H1 (cell line): ENCODE results near the gene GUCY1A1. TPM values are rescaled to one million over a fixed set of nuclear protein-coding genes. Genes with fewer than 3 reads are reported as not detected.

Experiments used
- CTCF ChIA-PET: fragments of 300-600 bp; sonication (Branson Sonifier 250); formaldehyde crosslinking; loops from one replicate; lab custom pipeline; 2021; ENCODE audit not compliant: partially characterized antibody; lab: Charles Lee
- POLR2A ChIA-PET: fragments of 300-600 bp; sonication (Branson Sonifier 250); formaldehyde crosslinking; loops from one replicate; lab custom pipeline; 2021; ENCODE audit warnings: inconsistent platforms; ENCODE audit not compliant: partially characterized antibody; lab: Charles Lee
- DNase-seq, 2 experiments: peaks; one replicate each; pipeline versions ENCODE4 v3.0.0 to v3.0.0-alpha.2; 2010 to 2022; ENCODE audit warnings: low spot score in 2 of 2, low read depth in 1 of 2, mixed read lengths in 1 of 2
- FAIRE-seq: peaks from 2 replicates; lab custom pipeline; 2011; peaks lifted over from hg19 to GRCh38; lab: Jason Lieb, UNC
- H2AFZ ChIP-seq: 2 replicates; pipeline ENCODE4 v1.8.1; 2012; ENCODE audit warnings: low read length, inconsistent platforms
- H2AK5ac ChIP-seq: 2 replicates; pipeline ENCODE4 v1.6.1; 2013; ENCODE audit warnings: low read depth, low read length
- H2BK120ac ChIP-seq: replicated peaks from 2 replicates; pipeline ENCODE3; 2013; ENCODE audit warnings: low read depth, low read length, inconsistent platforms
- H2BK12ac ChIP-seq: 2 replicates; pipeline ENCODE4 v1.6.1; 2013; ENCODE audit warnings: low read depth, low read length
- H2BK15ac ChIP-seq: 2 replicates; pipeline ENCODE4 v1.6.1; 2013; ENCODE audit warnings: low read length
- H2BK20ac ChIP-seq: 2 replicates; pipeline ENCODE4 v1.6.1; 2013; ENCODE audit warnings: low read length
- H2BK5ac ChIP-seq: 2 replicates; pipeline ENCODE4 v1.6.1; 2013; ENCODE audit warnings: low read depth, low read length
- H3K14ac ChIP-seq: 2 replicates; pipeline ENCODE4 v1.6.1; 2013; ENCODE audit warnings: inconsistent platforms; ENCODE audit not compliant: insufficient read length
- H3K18ac ChIP-seq: 2 replicates; pipeline ENCODE4 v1.6.1; 2013; ENCODE audit warnings: low read length; ENCODE audit errors: extremely low read depth
- H3K23ac ChIP-seq: 2 replicates; pipeline ENCODE4 v1.6.1; 2013; ENCODE audit warnings: inconsistent platforms; ENCODE audit not compliant: insufficient read length
- H3K23me2 ChIP-seq: 2 replicates; pipeline ENCODE4 v1.6.1; 2013; ENCODE audit warnings: low read depth, low read length
- H3K27ac ChIP-seq: 2 replicates; pipeline ENCODE4 v1.6.1; 2011; ENCODE audit warnings: low read depth, low read length, inconsistent platforms
- H3K27me3 ChIP-seq, 4 experiments: replicated peaks in 1 of 4; 1 replicate in 1 of 4; 2 replicates in 3 of 4; pipeline versions ENCODE4 v1.6.1 to v1.8.1; 2011 to 2013; ENCODE audit warnings: low read length in 3 of 4, mild to moderate bottlenecking in 3 of 4, inconsistent platforms in 2 of 4, mixed read lengths in 2 of 4, moderate library complexity in 1 of 4; ENCODE audit not compliant: control insufficient read depth in 3 of 4, insufficient read depth in 3 of 4; ENCODE audit errors: extremely low read depth in 1 of 4
- H3K36me3 ChIP-seq, 4 experiments: 2 replicates each; pipeline versions ENCODE4 v1.6.1 to v1.8.1; 2011 to 2013; ENCODE audit warnings: mild to moderate bottlenecking in 4 of 4, low read length in 3 of 4, moderate library complexity in 2 of 4, control low read depth in 1 of 4, inconsistent platforms in 1 of 4; ENCODE audit not compliant: insufficient read depth in 4 of 4, control insufficient read depth in 2 of 4
- H3K4ac ChIP-seq: replicated peaks from 2 replicates; pipeline ENCODE3; 2013; ENCODE audit warnings: low read length, low read depth, mixed read lengths, inconsistent platforms; ENCODE audit not compliant: insufficient read length
- H3K4me1 ChIP-seq, 4 experiments: replicated peaks in 1 of 4; 1 replicate in 1 of 4; 2 replicates in 3 of 4; pipeline versions ENCODE4 v1.6.1 to v1.8.1; 2011 to 2013; ENCODE audit warnings: low read length in 3 of 4, inconsistent platforms in 2 of 4, mixed read lengths in 1 of 4; ENCODE audit not compliant: insufficient read depth in 4 of 4, control insufficient read depth in 3 of 4
- H3K4me2 ChIP-seq, 2 experiments: 2 replicates each; pipeline versions ENCODE4 v1.6.1 to v1.8.1; 2011 to 2013; ENCODE audit warnings: low read depth in 2 of 2, low read length in 2 of 2, control low read depth in 1 of 2, inconsistent platforms in 1 of 2, mild to moderate bottlenecking in 1 of 2; ENCODE audit not compliant: insufficient read depth in 1 of 2
- H3K4me3 ChIP-seq, 4 experiments: fragments of 200-600, 300-600 bp in 1 of 4; sonication (generic), shearing (Covaris generic), sonication (Bioruptor Twin) in 1 of 4; 2 replicates each; pipeline versions ENCODE4 v1.5.1 to v1.8.1; 2011 to 2016; ENCODE audit warnings: low read length in 4 of 4, low read depth in 3 of 4, control low read depth in 2 of 4, inconsistent platforms in 2 of 4, mild to moderate bottlenecking in 2 of 4, mixed read lengths in 1 of 4, moderate library complexity in 1 of 4; ENCODE audit not compliant: insufficient read depth in 2 of 4; ENCODE audit errors: extremely low read depth in 1 of 4
- H3K56ac ChIP-seq: replicated peaks from 2 replicates; pipeline ENCODE3; 2013; ENCODE audit warnings: low read depth, mild to moderate bottlenecking, mixed read lengths, low read length, inconsistent platforms; ENCODE audit not compliant: insufficient read length
- H3K79me1 ChIP-seq: 2 replicates; pipeline ENCODE4 v1.6.1; 2013; ENCODE audit warnings: low read depth, low read length, control low read depth
- H3K79me2 ChIP-seq, 2 experiments: 2 replicates each; pipeline versions ENCODE4 v1.6.1 to v1.8.1; 2012 to 2013; ENCODE audit warnings: low read length in 2 of 2, mild to moderate bottlenecking in 2 of 2, inconsistent platforms in 1 of 2; ENCODE audit not compliant: insufficient read depth in 2 of 2, control insufficient read depth in 1 of 2
- H3K9ac ChIP-seq, 4 experiments: replicated peaks in 1 of 4; 1 replicate in 1 of 4; 2 replicates in 3 of 4; pipeline versions ENCODE4 v1.6.1 to v1.8.1; 2011 to 2013; ENCODE audit warnings: low read depth in 3 of 4, low read length in 3 of 4, control low read depth in 2 of 4, mild to moderate bottlenecking in 2 of 4, moderate library complexity in 2 of 4, inconsistent platforms in 1 of 4; ENCODE audit errors: extremely low read depth in 1 of 4
- H3K9me3 ChIP-seq, 2 experiments: 2 replicates each; pipeline versions ENCODE4 v1.6.1 to v1.8.1; 2012 to 2013; ENCODE audit warnings: mild to moderate bottlenecking in 2 of 2, moderate library complexity in 2 of 2, control low read depth in 1 of 2, inconsistent platforms in 1 of 2, low read depth in 1 of 2, low read length in 1 of 2, mixed read lengths in 1 of 2; ENCODE audit not compliant: insufficient read depth in 2 of 2
- H4K20me1 ChIP-seq, 2 experiments: replicated peaks in 1 of 2; 2 replicates each; pipeline versions ENCODE3 to v1.8.1; 2011 to 2013; ENCODE audit warnings: inconsistent platforms in 2 of 2, low read length in 2 of 2, mild to moderate bottlenecking in 1 of 2; ENCODE audit not compliant: insufficient read depth in 2 of 2, control insufficient read depth in 1 of 2
- H4K5ac ChIP-seq: 2 replicates; pipeline ENCODE4 v1.6.1; 2013; ENCODE audit warnings: low read length, low read depth, mixed read lengths, inconsistent platforms; ENCODE audit not compliant: insufficient read length
- H4K8ac ChIP-seq: 2 replicates; pipeline ENCODE4 v1.8.0; 2013; ENCODE audit warnings: mild to moderate bottlenecking, moderate library complexity, low read length, inconsistent platforms; ENCODE audit not compliant: insufficient read depth; ENCODE audit errors: extremely low read depth
- H4K91ac ChIP-seq: replicated peaks from 2 replicates; pipeline ENCODE3; 2013; ENCODE audit warnings: low read length, mixed read lengths, inconsistent platforms; ENCODE audit not compliant: insufficient read length
- ATF2 ChIP-seq: IDR thresholded peaks from 2 replicates; pipeline ENCODE4 v1.6.1; 2012; ENCODE audit warnings: low read length, inconsistent platforms
- CTBP2 ChIP-seq: IDR thresholded peaks from 2 replicates; pipeline ENCODE4 v1.7.0; 2011; ENCODE audit warnings: borderline replicate concordance, mild to moderate bottlenecking, moderate library complexity, mixed read lengths, low read length; ENCODE audit not compliant: insufficient read depth, insufficient read length
- CTCF ChIP-seq, 3 experiments: IDR thresholded peaks; 1 replicate in 2 of 3; 2 replicates in 1 of 3; pipeline versions ENCODE4 v1.5.1 to v1.6.1; 2011; ENCODE audit warnings: low read length in 3 of 3, mild to moderate bottlenecking in 3 of 3, inconsistent platforms in 2 of 3, low read depth in 1 of 3, moderate library complexity in 1 of 3; ENCODE audit not compliant: insufficient read depth in 1 of 3; ENCODE audit errors: control extremely low read depth in 1 of 3
- EGR1 ChIP-seq: IDR thresholded peaks from 2 replicates; pipeline ENCODE4 v1.6.1; 2011; ENCODE audit warnings: low read depth, low read length, borderline replicate concordance
- POU5F1 ChIP-seq: IDR thresholded peaks from 2 replicates; pipeline ENCODE4 v1.6.1; 2011; ENCODE audit warnings: low read depth, mild to moderate bottlenecking, low read length, moderate library complexity
- RBBP5 ChIP-seq: IDR thresholded peaks from 2 replicates; pipeline ENCODE4 v1.7.1; 2012; ENCODE audit warnings: low read depth, mild to moderate bottlenecking, inconsistent platforms, low read length, moderate library complexity, borderline replicate concordance
- SAP30 ChIP-seq: fragments of 300-600 bp; sonication (generic); IDR thresholded peaks from 2 replicates; pipeline ENCODE4 v1.7.1; 2012; ENCODE audit warnings: low read length, moderate library complexity, mild to moderate bottlenecking, inconsistent platforms; ENCODE audit not compliant: insufficient read depth, insufficient replicate concordance
- SIRT6 ChIP-seq: IDR thresholded peaks from one replicate; pipeline ENCODE4 v1.7.1; 2012; ENCODE audit warnings: low read length, inconsistent platforms
- YY1 ChIP-seq: IDR thresholded peaks from 2 replicates; pipeline ENCODE4 v1.6.1; 2011; ENCODE audit warnings: low read depth, mild to moderate bottlenecking, low read length
- ZNF274 ChIP-seq: IDR thresholded peaks from 2 replicates; pipeline ENCODE4 v1.7.0; 2012; ENCODE audit warnings: low read length, borderline replicate concordance; ENCODE audit errors: extremely low read depth
- WGBS, 2 experiments: shearing (Covaris generic) in 1 of 2; methylation state at CpG; one replicate each; pipeline versions ENCODE4 v1.1.6 to v1.1.7; 2013 to 2015; ENCODE audit warnings: low lambda C conversion rate in 2 of 2, mixed read lengths in 2 of 2, inconsistent platforms in 1 of 2, low coverage in 1 of 2, missing lambda C conversion rate in 1 of 2; ENCODE audit not compliant: insufficient replicate concordance in 2 of 2, insufficient coverage in 1 of 2, insufficient read length in 1 of 2; ENCODE audit errors: extremely low coverage in 1 of 2, missing lambda C conversion rate in 1 of 2; 5-methylcytosine and 5-hydroxymethylcytosine counted together
- polyA plus RNA-seq, 7 experiments: library from polyadenylated mRNA; depleted of rRNA in 3 of 7; stranded (reverse) in 5 of 7; unstranded in 2 of 7; fragments of >200 nt in 5 of 7; fragments of 200-250 nt in 2 of 7; gene quantifications; 1 replicate in 5 of 7; 2 replicates in 1 of 7; 4 replicates in 1 of 7; pipeline versions ENCODE4 v1.2.1 to v1.2.3, GENCODE V29; 2011 to 2013; ENCODE audit warnings: missing spikeins in 2 of 7, mixed read lengths in 2 of 7
- total RNA-seq: library from RNA; stranded (reverse); fragmentation: NEBNext Ultra II Directional; extraction: Animal tissue kit (Norgen Biotek cat#: 25700); gene quantifications from 2 replicates; pipeline ENCODE4 v1.2.1, GENCODE V29; 2021

The GUCY1A1 gene
- total and polyA plus RNA-seq, 2 of the 8 experiments (the other 6 are each of a cell fraction or from before 2014, with no cell fraction given), result not detected

- H3K36me3 ChIP-seq, result no peaks in the 10 kb centered on the region
- 94% methylated on average over 1 of the region's 1 CpG; no CpG with 5 or more reads in 1 of the 2 experiments for WGBS, 2 experiments
- no peak overlapping the region for H4K91ac ChIP-seq
- H3K79me1 ChIP-seq, result no peaks in the 10 kb centered on the region
- no peak overlapping the region for H2AK5ac ChIP-seq
- no peak overlapping the region for H3K4ac ChIP-seq
- no peaks in the 10 kb centered on the region for H4K20me1 ChIP-seq
- no peak overlapping the region for H3K14ac ChIP-seq
- H4K8ac ChIP-seq, result no peak overlapping the region
- H2BK15ac ChIP-seq, result no peak overlapping the region
- no peaks in the 10 kb centered on the region for H3K79me2 ChIP-seq
- no peak overlapping the region for H2AFZ ChIP-seq
- H2BK5ac ChIP-seq, result no peak overlapping the region
- H3K4me2 ChIP-seq, result no peak overlapping the region
- no peaks in the 10 kb centered on the region for H3K9me3 ChIP-seq
- no peak overlapping the region for H2BK120ac ChIP-seq
- H3K4me1 ChIP-seq, result no peaks in the 10 kb centered on the region
- no peak overlapping the region for H4K5ac ChIP-seq
- H3K23me2 ChIP-seq, result no peaks in the 10 kb centered on the region
- H3K56ac ChIP-seq, result no peak overlapping the region
- H2BK12ac ChIP-seq, result no peak overlapping the region
- no peak for FAIRE-seq
- H3K23ac ChIP-seq, result no peak overlapping the region
- no peak overlapping the region for H3K27ac ChIP-seq
- ChIA-PET CTCF (interaction anchor here (0.6 to 2.6 kb wide), 3 partner anchors 112 to 171 kb away, joined by 3 to 7 read pairs (median 4); no protein-coding TSS in a partner anchor), POLR2A (no interaction called here)
- H3K4me3 ChIP-seq, result no peak overlapping the region
- H2BK20ac ChIP-seq, result no peak overlapping the region
- H3K27me3 ChIP-seq, result no peaks in the 10 kb centered on the region
- H3K9ac ChIP-seq, result no peak overlapping the region
- DNase-seq, result no peak
- H3K18ac ChIP-seq, result no peak overlapping the region
- TF ChIP-seq ZNF274 (no peak), RBBP5 (no peak), CTBP2 (no peak), SAP30 (no peak), ATF2 (no peak), POU5F1 (no peak), YY1 (no peak), CTCF (IDR thresholded peaks at IDR 0.05; ENCODE audit: control extremely low read depth in 1 of 3, insufficient read depth in 1 of 3, low read depth in 1 of 3, low read length in 3 of 3) (no peak), EGR1 (no peak), SIRT6 (no peak)
Measured at GRCh38 chr4:155629956-155630355, 36.7 kb upstream of the GUCY1A1 start.
